DMS79 treated with DMSO at 0.1 percent for 48 hours (cell line): Measurements from ENCODE around the gene CLK2.
"Not testable (repeated sequence)": the region's sequence is repeated elsewhere in the genome, so short reads cannot be mapped to it uniquely, and the experiment has no call there.

ENCODE experiments used
- DNase-seq: peaks from one replicate; lab custom pipeline; 2025; lab: John Stamatoyannopoulos, UW

The CLK2 gene

DNA sequence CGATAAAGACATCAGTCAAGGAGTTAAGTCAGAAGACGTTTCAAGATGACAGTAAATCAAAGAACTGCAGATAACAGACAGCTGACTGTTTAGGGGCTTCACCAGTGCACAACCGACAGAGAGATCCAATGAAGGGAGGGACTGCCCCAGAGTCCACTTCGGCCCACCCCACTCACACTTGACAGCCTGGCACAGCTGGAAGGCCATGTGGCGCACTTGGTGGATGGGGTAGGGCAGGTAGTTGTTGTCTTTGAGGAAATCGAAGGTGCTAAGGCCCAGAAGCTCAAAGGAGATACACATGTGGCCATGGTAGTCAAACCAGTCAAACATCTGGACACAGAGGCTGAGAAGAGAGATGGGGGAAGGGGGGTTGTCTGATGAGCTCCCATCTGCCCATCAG is 6.8 kb downstream of the CLK2 start:
- DNase-seq: no peak

DNA sequence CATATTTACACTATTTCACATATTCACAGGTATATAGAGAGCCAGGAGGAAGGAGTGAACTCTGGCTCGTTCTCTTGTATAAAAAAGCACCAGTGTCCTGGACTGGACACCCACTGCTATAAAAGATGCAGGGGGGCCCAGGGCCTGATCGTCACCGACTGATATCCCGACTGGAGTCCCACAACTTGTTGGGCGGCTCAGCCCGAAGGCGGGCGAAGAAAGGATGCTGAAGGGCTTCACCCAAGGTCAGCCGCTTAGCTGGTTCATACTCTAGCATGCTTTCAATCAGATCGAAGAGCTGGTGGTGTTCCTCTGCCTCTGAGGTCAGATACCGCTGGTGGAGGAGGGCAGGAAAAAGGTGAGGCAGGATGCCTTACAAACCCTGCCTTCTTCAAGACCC is 10.2 kb downstream of the CLK2 start:
- no peak for DNase-seq

DNA sequence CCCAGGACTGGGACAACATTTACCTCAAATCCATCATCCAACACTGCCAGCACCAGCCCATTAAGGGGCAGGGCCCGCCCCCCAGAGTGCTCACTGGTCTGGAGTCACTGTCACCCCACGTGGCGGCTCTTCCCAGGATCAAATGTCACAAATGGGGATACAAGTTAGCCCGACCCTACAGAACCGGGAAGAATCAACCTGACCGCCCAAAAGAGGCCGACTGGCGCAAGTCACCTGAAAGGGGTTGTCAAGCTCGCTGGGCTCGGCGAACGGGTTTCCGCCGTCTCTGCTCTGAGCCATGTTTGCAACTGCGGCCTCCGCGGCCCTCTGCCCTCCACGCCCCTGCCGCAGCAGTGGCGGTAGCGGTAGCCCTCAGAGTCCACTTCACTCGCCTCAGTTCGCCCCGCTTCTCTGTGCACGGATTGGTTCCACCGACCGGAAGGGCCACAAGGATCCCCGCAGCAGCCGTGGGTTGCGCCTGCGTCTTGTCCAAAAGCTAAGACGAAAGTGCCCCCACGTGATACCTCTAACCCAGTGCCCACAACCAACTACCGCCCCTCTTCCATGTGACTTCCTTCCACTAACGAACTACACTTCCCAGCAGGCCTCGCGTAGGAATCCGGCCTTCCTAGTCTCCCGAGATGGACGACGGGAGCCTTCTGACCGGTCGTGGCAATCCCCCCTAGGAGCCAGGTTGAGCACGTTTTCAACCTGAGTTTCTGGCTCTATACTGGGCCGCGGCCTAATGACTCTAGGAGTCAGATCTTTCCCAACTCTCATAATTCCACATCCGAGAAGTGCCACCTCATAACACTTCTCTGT is 11.2 kb downstream of the CLK2 start, which contains the start of gene SCAMP3:
SCAMP3 (minus strand) TSS at position 509 of the 822 bp plus-strand sequence; CDS start at position 300, 209 bp downstream.
- peak; percentile 98 for DNase-seq

DNA sequence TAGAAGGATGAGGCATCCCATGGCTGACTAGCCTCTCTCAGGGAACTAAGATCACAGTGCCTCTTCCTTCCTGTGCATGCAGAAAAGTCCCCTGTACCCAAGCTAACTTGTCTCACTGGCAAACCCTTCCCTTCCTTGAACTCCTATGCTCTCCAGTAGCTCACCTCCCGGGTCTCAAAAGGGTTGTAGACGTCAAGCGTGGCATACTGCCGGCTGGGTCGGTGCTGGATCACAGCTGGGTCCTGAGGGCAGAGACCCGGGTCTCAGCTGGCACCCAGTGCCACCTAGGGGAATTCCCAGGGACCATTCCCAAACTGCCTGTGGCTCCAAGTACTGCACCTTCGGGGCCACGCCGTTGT is 11.8 kb downstream of the CLK2 start:
- DNase-seq: no peak

DNA sequence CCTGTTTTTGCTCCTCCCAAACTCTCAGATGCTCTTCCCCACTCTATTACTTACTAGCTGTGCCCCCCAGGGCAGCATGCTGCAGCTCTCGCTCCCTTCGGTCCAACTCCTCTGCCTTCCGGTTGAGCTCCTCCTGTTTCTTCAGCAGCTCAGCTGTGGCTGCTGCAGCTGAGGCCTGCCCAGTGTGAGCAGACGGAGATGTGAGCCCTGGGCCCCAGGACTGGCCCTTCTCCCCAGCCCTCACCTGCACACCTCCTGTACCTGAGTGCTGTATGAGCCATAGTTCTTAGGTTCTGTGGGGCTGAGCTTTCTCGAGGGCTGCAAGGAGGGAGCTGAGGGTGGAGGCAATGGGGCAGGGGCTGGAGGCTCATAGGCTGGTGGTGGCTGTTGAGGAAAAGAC is 13.0 kb downstream of the CLK2 start:
- DNase-seq: no peak

DNA sequence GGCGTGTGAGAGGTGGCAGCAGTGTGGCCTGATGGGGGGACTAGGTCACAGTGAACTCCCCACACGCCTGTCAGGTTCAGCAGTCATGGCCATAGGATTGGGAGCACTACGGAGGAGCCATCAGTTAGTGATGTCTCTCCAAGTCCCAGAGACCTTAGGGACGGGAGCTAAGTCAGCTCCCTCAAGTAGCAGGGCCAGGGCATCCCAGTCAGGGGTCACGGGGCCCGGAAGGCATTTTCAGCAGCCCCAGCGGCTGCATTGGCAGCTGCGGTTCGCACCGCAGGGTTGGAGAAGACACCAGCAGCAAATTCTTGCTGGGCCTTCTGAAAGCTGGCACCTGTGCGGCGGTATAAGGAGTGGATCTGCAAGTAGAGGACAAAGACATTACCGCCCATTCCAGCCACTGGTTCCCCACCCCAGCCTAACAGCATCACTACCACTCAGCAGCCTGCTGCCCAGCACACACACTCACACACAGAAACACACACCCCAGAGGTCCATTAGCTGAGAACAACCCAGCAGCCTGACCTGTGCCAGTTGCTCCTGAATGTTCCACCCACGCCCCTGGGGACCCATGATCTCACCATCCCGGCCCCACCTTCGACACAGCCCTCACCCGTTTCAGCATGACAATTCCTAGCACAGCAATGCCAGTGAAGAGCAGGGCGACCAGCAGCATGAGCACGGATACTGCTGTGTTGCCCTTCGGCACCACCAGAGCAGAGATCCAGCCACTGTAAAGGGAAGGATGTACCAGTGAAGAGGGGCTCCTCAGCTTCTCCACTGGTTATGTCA is 17.0 kb downstream of the CLK2 start:
- DNase-seq: no peak

DNA sequence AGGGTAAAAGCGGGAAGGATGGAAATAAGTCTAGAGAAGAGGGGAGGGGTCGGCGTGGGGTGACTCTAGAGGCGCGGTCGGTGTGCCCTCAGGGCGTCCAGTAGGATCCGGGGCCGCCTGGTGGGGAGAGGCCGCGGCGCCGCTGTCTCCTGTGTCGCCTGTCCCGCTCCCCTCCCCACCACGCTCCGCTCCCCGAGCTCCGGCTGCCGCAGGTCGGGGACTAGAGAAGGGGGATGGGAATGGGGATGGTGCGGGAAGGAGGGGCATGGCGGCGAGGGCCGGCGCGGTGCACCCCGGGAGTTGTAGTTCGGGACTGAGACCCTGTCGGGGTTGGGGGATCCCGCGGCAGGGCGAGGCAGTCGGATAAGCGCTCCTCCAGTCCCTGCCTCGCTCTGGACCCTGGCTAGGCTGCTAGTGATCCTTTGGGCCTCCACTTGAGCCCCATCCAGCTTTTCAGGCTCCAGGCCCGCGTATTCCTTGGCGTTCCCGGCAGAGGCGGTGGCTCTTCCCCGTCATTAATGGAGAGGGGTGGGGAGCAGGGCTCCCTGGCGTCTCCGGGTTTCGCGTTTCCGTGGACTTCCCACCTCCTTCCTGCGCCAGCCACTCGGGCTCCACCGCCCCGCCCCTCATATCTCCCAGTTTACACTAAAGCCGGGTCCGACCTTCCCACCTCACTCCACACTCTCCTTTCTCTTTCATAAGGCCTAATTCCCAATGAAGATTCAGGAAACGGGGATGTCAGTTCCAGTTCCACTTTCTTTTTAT is 17.9 kb downstream of the CLK2 start, which contains the start of gene ENTREP3:
ENTREP3 (minus strand) TSS at position 241 of the 765 bp plus-strand sequence. CDS start 606 bp downstream, outside the sequence.
- peak; percentile 84 for DNase-seq

DNA sequence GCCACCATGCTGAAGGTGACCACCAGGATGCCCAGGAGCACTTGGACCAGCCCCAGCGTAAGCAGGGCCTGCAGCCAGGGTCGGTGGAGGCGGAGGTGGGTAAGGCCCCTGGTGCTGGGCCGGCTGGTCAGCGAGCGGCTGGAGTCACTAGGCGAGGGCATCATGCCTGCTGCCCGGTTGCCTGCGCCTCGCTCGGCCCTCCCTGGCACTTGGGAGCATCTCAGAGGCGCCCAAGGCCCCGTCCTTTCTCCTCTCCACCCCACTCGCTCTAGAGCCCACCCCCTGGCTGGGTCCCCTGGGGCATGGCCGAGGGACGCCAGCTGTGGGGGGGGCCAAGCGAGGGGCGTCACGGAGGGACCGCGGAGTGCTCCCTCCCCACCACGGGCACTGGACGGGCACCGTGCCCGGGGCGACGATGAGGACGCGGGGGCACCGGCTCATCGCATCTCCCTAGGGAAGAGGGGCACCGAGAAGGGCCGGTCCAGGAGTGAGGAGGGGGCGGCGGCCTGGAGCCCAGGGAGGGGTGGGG is 18.5 kb downstream of the CLK2 start:
- DNase-seq: no peak

DNA sequence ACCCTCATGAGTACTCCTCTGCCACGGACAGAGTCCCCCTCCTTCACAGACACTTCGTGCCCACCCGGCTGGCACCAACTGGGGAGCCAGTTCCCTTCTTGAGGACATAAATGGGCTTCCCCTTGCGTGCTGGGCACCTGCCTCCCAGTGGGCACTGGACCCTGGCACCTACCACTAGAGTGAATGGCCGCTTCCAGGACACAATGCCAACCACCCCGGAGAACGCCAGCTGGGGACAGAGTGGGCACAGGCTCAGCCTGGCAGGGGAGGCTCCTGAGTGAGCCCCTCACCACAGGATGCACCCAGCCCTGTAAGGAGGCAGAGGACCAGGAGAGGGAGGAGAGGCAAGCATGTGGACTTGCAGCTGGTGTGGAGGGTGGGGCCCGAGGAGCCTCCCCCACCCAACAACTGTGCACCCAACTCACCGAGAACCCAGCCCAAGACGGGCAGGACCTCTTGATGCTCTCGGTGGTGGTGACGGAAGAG is 19.0 kb downstream of the CLK2 start:
- DNase-seq: no peak

DNA sequence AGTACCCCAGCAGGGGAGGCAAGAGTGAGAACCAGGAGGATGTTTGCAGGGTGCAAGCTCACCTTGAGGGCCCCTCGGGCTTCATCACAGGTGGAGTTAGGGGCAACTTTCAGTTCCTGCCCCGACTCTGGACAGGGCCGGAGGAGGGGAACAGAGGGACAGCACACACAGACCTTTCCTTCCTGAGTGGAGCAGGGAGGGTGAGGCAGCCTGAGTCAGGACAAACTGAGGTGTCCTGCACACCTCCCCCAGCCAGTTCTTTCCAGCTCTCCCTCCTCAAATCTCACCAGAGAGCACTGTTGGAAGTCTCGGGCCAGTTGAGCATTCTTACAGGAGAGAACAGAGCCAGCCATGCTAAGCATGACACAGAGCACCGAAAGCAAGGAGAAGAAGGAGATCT is 19.5 kb downstream of the CLK2 start:
- DNase-seq: no peak

DNA sequence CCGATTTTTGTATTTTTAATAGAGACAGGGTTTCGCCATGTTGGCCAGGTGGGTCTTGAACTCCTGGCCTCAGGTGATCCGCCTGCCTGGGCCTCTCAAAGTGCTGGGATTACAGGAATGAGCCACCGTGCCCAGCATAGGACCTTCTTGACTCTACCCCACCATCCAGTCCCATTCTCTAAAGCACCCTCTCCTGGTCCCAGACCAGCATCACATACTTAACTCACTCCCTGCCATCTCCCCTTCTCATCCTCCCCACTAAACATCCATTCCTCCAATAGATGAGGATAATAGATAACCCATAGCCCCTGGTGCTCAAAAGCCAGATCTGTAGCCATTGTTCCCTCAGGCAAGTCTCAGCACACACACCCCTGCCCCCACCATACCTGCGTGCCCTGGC is 20.1 kb downstream of the CLK2 start:
- DNase-seq: no peak

DNA sequence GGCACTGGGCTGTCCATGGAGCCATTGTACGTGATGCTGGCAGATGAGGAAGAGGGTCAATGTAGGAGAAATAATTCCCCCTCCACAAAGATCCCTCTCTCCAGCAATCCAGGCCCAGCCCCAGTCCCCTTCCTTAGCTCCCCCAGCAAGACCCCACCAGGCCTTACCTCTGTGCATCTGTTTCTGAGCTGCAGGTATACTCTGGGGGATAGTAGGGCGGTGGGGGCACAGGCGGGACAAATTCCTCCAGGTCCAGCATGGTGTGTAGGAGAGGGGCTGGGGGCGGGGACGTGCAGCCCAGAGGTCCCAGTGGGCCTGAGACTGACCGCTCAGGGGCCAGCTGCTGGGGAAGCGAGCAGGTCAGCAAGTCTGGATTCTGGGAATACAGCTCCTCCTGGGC is 21.7 kb downstream of the CLK2 start:
- no peak for DNase-seq

DNA sequence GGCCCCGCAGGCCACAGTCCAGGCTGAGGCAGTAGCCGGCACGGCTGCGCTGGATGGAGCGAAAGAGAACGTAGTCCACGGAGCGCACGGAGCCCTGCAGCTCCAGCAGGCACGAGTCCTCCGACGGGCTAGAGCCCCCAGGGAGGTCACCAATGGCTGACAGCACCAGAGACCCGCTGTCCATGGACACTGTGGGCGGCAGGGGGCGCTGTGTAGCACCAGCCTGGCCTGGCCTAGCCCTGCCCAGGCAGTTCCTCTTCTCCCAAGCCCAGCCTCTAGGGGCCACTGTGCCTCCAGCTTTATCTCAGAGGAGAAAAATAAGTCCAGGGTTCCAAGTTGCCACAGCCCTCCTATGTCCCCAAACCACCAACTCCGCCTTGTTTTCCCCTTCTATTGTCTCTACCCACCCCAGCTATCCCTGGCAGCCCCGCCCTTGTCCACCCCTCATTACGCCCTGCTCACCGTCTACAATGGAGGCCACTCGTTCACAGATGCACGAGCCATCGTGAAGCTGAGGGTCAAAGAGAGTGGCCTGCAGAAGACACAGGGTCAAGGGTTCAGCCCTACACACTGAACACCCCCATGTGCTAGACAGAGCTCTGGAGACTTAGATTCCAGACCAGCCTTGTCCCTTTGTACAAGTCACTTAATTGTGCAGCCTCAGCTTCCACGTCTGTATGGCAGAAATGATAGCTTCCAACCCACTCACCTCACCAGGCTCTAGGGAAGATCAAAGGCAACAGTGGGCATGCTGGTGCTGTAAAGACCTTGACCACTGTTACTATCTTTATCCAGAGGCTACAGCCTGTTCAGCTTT is 22.5 kb downstream of the CLK2 start:
- DNase-seq: peak; percentile 84

DNA sequence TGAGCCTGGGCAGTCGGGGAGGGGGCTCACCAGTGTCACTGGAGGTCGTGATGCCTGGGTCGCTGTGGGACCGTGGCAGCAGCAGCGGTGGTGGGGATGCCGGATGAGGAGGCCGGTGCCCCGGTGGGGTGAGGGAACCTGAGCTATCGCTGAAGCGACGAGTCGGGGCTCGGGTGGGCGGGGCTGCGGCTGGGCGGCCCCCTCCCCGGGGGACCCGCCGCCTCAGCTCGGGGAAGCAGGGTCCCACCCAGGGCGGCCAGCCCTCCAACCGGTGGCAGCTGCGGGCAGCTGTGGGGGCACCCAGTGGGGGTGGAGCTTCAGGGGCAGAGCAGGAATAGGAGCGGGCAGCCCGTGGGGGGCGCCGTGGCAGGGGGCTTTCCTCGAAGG is 23.1 kb downstream of the CLK2 start:
- no peak for DNase-seq

DNA sequence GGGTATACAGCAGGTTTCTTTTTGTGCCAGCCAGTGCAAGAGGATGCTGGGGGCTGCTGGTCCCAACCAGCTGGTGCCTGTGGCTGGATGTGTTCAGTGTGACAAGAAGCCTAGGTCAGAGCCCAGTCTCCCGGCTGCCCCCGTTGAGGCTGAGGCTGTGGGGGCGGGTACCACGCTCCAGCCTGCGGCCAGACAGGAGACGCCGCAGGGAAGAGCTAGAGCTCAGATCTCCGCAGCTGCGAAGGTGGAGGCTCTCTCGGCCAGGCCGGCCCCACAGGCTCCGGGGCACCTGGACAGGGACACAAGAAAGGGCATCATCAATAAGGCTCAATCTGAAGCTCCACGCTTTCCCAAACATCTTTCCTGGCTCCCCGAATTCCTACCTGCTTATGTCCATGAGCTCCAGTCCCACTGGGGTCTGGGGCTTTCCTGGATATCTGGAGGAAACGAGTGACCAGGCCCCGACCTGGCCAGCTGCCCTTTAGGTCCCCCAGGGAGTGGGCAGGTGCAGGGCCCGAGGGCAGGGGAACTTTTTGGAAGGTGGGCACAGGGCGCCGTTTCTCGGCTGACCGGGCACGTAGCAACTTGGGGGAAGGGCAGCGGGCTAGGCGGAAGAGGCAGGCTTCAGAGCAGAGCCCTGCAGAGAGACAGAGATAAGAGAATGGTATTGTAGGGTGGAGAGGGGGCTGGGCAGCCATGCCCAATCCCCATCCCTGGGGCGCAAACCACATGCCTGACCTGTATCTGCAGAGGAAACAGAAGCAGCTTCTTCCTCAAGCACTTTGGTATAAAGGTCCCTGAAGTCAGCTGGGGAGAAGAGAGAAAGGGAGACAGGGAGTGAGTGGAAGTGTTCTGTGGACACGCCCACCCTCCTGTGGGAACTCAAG is 25.4 kb downstream of the CLK2 start:
- no peak for DNase-seq

DNA sequence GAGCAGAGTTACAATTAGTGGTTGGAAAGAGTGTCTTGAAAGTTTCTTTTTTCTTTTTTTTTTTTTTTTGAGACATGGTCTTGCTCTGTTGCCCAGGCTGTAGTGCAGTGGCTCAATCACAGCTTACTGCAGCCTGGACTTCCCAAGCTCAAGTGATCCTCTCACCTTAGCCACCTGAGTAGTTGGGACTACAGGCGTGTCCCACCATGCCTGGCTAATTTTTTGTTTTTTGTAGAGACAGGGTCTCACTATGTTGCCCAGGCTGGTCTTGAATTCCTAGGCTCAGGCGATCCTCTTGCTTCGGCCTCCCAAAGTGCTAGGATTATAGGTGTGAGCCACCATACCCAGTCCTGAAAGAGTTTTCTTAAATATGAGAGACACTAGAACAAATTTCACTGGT is 26.5 kb downstream of the CLK2 start:
- DNase-seq: not testable (repeated sequence)

DNA sequence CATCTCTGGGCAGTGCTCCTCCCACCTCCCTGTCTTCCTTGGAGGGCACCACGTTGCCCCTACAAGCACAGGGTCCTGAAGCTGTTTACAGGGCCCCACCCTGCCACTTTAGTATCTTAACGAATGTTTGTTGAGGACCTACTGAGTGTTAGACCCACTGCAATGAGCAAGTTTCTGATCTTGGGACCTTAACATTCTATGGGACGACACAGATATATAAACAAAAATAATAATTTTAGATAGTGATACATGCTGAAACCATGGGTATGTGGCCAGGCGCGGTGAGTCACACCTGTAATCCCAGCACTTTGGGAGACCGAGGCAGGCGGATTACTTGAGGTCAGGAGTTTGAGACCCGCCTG is 28.2 kb downstream of the CLK2 start:
- DNase-seq: no peak

DNA sequence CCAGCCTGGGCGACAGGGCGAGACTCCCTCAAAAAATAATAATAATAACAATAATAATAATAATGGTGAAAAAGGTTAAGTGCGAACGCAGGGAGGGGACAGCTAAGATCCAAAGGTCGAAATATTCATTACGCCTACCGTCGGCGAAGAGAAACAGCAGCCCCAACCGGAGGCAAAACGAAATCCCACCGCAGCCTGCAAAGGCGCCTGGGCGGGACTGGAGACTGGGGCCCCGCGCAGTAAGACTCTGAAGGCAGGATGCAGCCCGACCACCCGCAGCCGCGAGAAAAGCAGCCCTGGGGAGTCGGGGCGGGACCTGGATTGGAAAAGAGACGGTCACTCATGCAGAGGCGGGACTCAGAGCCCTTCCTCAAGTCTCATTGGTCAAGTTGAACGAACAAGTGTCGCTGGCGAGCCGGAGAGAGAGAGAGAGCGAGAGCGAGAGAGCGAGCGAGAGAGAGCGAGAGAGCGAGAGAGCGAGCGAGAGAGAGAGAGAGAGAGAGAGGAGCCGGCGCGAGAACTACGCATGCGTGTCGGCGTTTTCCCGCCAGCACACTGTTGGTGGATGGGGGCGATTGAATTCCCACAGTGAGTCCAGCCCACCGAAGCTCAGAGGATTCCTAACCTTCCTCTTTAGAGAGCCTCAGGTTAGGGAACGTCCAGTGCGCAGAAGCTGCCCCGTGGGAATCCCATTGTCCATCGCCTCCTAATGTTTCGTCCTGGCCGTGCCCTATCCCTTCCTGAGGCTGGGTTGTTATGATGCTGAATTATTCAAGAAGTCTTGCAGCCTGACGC is 28.7 kb downstream of the CLK2 start:
- peak; percentile 99 for DNase-seq

DNA sequence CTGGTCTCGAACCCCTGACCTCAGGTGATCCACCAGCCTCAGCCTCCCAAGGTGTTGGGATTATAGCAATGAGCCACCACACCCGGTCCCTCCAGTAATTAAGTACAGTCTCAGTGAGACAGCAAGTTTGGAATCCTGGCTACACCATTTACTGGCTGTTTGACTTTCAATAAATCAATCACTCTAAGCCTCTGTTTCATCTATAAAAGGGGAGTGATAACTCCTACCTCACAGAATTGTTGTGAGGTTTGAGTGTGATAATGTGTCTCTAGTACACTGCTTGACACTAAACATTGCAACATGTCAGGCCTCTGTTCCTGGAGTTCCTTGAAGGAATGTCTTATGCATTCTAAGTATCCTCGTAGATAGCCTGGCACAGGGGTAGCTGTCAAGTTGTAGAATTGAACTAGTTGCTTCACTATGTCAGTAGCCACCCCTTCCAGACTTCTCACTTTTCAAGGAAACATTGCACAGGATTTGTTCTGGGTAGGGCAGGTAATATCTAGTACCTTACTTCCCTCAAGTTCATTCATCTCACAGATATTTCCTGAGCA is 30.4 kb downstream of the CLK2 start:
- no peak for DNase-seq
